Measurements from ENCODE around the gene MTERF1. TPM values are rescaled to one million over a fixed set of nuclear protein-coding genes. Genes with fewer than 3 reads are reported as not detected.
A peak's percentile ranks its signal among the peaks of the same experiment; 100 is the strongest.

MTERF1 gene
- polyA plus RNA-seq, 3 donors, result 3.6 to 4.6 (median 4.0) TPM

- Mint-ChIP-seq H3K4me3 (peak overlapping the region; percentile 90 to 99), H3K36me3 (peaks cover 16 to 18% of the 10 kb centered on the region in 2 donors), H3K27ac (peak overlapping the region; percentile 83 to 95 (median 93)), H3K9me3 (peaks cover 0 to 8% (median 0%) of the 10 kb centered on the region in 7 donors), H3K27me3 (ENCODE audit: low read depth in 3 of 3) (peaks cover 0 to 8% (median 5%) of the 10 kb centered on the region in 3 donors), H3K4me1 (peaks cover 33% of the 10 kb centered on the region)
- H3K27ac ChIP-seq (ENCODE audit: low read depth in 1 of 2, low read length in 2 of 2), result peak overlapping the region; percentile 5 to 83
- H2AFZ ChIP-seq (ENCODE audit: insufficient read depth, low read depth, low read length, poor library complexity, severe bottlenecking), result peak overlapping the region; percentile 87
- H3K4me3 ChIP-seq (replicated peaks in 1 of 3; ENCODE audit: low read depth in 2 of 3, low read length in 3 of 3), result peak overlapping the region; percentile 67 to 97 (median 93)
- peak overlapping the region; percentile 69 for H3K9ac ChIP-seq (ENCODE audit: insufficient read depth, low read length, poor library complexity, severe bottlenecking)
- H4K20me1 ChIP-seq (ENCODE audit: insufficient read depth, low read length), result no peaks in the 10 kb centered on the region
- H3K4me2 ChIP-seq (replicated peaks; ENCODE audit: extremely low read depth, low read length, poor library complexity, severe bottlenecking), result peak overlapping the region; percentile 74
- intact Hi-C loops (cut with micrococcal nuclease), result loop anchor here in 1 of 2 donors (5.0 kb wide), 1 partner anchor 48 kb away; no protein-coding TSS in a partner anchor
- peaks cover 41% of the 10 kb centered on the region for H3K79me2 ChIP-seq (ENCODE audit: insufficient read depth, low read length)
- H3K27me3 ChIP-seq (ENCODE audit: control insufficient read depth in 2 of 2, insufficient read depth in 2 of 2, low read length in 2 of 2), result no peaks in the 10 kb centered on the region
- H3K9me3 ChIP-seq (replicated peaks in 1 of 2; ENCODE audit: control insufficient read depth in 1 of 2, insufficient read depth in 1 of 2, low read length in 2 of 2), result no peaks in the 10 kb centered on the region
- peaks cover 15 to 28% of the 10 kb centered on the region in 2 donors for H3K4me1 ChIP-seq (ENCODE audit: control insufficient read depth in 1 of 2, insufficient read depth in 2 of 2, low read length in 2 of 2)
- WGBS (ENCODE audit: insufficient coverage), result 14% methylated on average over 2 of the region's 9 CpGs
- DNase-seq, result no peak
- TF ChIP-seq, protein P1, sequence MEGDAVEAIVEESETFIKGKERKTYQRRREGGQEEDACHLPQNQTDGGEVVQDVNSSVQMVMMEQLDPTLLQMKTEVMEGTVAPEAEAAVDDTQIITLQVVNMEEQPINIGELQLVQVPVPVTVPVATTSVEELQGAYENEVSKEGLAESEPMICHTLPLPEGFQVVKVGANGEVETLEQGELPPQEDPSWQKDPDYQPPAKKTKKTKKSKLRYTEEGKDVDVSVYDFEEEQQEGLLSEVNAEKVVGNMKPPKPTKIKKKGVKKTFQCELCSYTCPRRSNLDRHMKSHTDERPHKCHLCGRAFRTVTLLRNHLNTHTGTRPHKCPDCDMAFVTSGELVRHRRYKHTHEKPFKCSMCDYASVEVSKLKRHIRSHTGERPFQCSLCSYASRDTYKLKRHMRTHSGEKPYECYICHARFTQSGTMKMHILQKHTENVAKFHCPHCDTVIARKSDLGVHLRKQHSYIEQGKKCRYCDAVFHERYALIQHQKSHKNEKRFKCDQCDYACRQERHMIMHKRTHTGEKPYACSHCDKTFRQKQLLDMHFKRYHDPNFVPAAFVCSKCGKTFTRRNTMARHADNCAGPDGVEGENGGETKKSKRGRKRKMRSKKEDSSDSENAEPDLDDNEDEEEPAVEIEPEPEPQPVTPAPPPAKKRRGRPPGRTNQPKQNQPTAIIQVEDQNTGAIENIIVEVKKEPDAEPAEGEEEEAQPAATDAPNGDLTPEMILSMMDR (IDR thresholded peaks at IDR 0.05), result no peak
- peaks cover 0 to under 1% of the 10 kb centered on the region in 2 donors for H3K36me3 ChIP-seq (replicated peaks in 1 of 2; ENCODE audit: control insufficient read depth in 1 of 2, insufficient read depth in 2 of 2, low read length in 2 of 2)
Observed at GRCh38 chr7:91880016-91880412, 488 bp downstream of the MTERF1 start.

- intact Hi-C loops (cut with micrococcal nuclease), result no loop called here
- DNase-seq, result no peak
- Mint-ChIP-seq H3K36me3 (peaks cover 32 to 33% of the 10 kb centered on the region in 2 donors), H3K4me3 (no peak overlapping the region), H3K27ac (no peak overlapping the region), H3K27me3 (ENCODE audit: low read depth in 3 of 3) (peaks cover 0 to 4% (median 2%) of the 10 kb centered on the region in 3 donors), H3K4me1 (peaks cover 33% of the 10 kb centered on the region), H3K9me3 (peaks cover 0 to 6% (median 2%) of the 10 kb centered on the region in 7 donors)
- Histone ChIP-seq H3K27ac (ENCODE audit: low read depth in 1 of 2, low read length in 2 of 2) (no peak overlapping the region), H3K4me3 (replicated peaks in 1 of 3; ENCODE audit: low read depth in 2 of 3, low read length in 3 of 3) (no peak overlapping the region), H3K27me3 (ENCODE audit: control insufficient read depth in 2 of 2, insufficient read depth in 2 of 2, low read length in 2 of 2) (no peaks in the 10 kb centered on the region), H3K9me3 (replicated peaks in 1 of 2; ENCODE audit: control insufficient read depth in 1 of 2, insufficient read depth in 1 of 2, low read length in 2 of 2) (no peaks in the 10 kb centered on the region), H3K79me2 (ENCODE audit: insufficient read depth, low read length) (peaks cover 50% of the 10 kb centered on the region), H4K20me1 (ENCODE audit: insufficient read depth, low read length) (no peaks in the 10 kb centered on the region), H3K9ac (ENCODE audit: insufficient read depth, low read length, poor library complexity, severe bottlenecking) (no peak overlapping the region), H3K4me1 (ENCODE audit: control insufficient read depth in 1 of 2, insufficient read depth in 2 of 2, low read length in 2 of 2) (peaks cover 15 to 28% of the 10 kb centered on the region in 2 donors), H2AFZ (ENCODE audit: insufficient read depth, low read depth, low read length, poor library complexity, severe bottlenecking) (no peak overlapping the region), H3K4me2 (replicated peaks; ENCODE audit: extremely low read depth, low read length, poor library complexity, severe bottlenecking) (no peak overlapping the region), H3K36me3 (replicated peaks in 1 of 2; ENCODE audit: control insufficient read depth in 1 of 2, insufficient read depth in 2 of 2, low read length in 2 of 2) (peaks cover 14 to 20% of the 10 kb centered on the region in 2 donors)
- WGBS (ENCODE audit: insufficient coverage), result no CpG with 5 or more reads among the region's 4 CpGs
- TF ChIP-seq, protein P1 (IDR thresholded peaks at IDR 0.05), result no peak
Observed at GRCh38 chr7:91876391-91877133, 3.9 kb downstream of the MTERF1 start.
